ENCODE data around the gene CD151.

DNA sequence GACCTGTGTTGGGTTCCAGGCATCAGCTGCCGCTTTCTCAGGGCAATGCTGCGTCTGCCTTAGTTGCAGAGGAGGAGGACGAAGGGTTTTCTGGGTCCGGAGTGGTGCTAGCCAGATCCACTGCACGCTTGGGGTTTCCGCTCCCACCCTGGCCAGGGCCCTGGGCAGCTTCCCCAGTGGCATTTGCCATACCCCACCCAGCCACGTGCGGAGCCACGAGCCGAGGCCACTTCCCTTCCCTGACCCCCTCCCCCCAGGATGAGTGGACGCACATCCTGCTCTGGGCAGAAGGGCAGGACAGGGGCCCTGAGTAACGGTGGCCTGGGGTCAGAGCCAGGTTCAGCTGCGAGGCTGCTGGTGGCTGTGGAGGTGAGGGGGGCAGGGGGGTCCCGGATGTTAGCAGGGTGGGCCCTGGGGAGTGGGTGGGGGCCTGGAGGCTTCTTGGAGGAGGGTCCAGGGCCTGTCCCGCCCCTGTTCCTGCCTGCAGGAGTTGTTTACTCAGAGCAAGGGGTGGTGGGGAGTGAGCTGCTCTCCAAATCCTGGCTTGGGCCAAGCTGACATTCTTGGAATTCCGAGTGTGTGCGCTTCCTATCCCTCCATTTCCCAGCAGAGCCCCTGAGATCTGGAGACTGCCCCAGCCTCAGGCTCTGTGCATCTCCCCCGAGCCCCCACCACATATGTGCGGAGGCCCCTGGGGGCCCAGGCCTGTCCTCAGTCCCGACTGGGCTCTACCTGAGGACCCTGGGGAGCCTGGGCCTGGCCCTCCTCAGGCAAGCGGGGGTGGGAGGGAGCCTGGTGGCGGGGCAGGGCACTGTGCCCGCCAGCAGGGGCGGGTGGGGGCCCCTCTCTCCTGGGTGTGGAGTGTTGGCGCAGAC, 11.3 kb downstream of the CD151 start:
- TF ChIP-seq POLR2AphosphoS5 (IDR thresholded peaks at IDR 0.05; ENCODE audit: low read depth, low read length): no peak
- no peak for TF ChIP-seq POLR2A (IDR thresholded peaks at IDR 0.05; ENCODE audit: low read depth, low read length)
- TF ChIP-seq TAF1 (IDR thresholded peaks at IDR 0.05; ENCODE audit: borderline replicate concordance, low read depth, low read length): no peak
